HEK293 (cell line): ENCODE results near the gene SLFN11.
"Not testable (repeated sequence)": the region's sequence is repeated elsewhere in the genome, so short reads cannot be mapped to it uniquely, and the experiment has no call there.

Experiments
- CTCF ChIA-PET: fragments of 350-600 bp; formaldehyde crosslinking; extraction: SDS; loops from one replicate; lab custom pipeline; 2021; ENCODE audit warnings: antibody characterized with exemption; lab: Yijun Ruan, JAX
- POLR2A ChIA-PET: fragments of 300-600 bp; formaldehyde crosslinking; extraction: SDS; loops from one replicate; lab custom pipeline; 2020; ENCODE audit warnings: antibody characterized with exemption, inconsistent platforms; lab: Yijun Ruan, JAX
- H3K27ac ChIP-seq: fragments of 200-500 bp; sonication (Bioruptor generic); 2 replicates; pipeline ENCODE4 v1.5.1; 2014; ENCODE audit warnings: low read depth, low read length, control low read depth, inconsistent platforms; ENCODE audit errors: extremely low read depth
- H3K36me3 ChIP-seq, 2 experiments: fragments of 200-500 bp in 1 of 2; sonication (Bioruptor generic) in 1 of 2; 1 replicate in 1 of 2; 2 replicates in 1 of 2; pipeline ENCODE4 v1.5.1; 2014 to 2017; ENCODE audit warnings: inconsistent platforms in 2 of 2, low read length in 2 of 2; ENCODE audit not compliant: control insufficient read depth in 2 of 2, insufficient read depth in 1 of 2
- H3K4me1 ChIP-seq: fragments of 200-500 bp; sonication (Bioruptor generic); 2 replicates; pipeline ENCODE4 v1.5.1; 2014; ENCODE audit warnings: mild to moderate bottlenecking, low read length, inconsistent platforms; ENCODE audit not compliant: control insufficient read depth, insufficient read depth
- H3K4me3 ChIP-seq: 2 replicates; pipeline ENCODE4 v1.5.1; 2011; ENCODE audit warnings: low read depth, mild to moderate bottlenecking, control low read depth, low read length, moderate library complexity
- H3K9me3 ChIP-seq: fragments of 200-500 bp; sonication (Bioruptor generic); 2 replicates; pipeline ENCODE4 v1.5.1; 2014; ENCODE audit warnings: low read depth, low read length, inconsistent platforms; ENCODE audit not compliant: control insufficient read depth, insufficient read depth
- BCL11B ChIP-seq: fragments of 450-650 bp; formaldehyde crosslinking; IDR thresholded peaks from 2 replicates; pipeline ENCODE4 v1.5.1; 2016; ENCODE audit warnings: low read depth, missing biosample characterization, missing genetic modification characterization
- GFI1B ChIP-seq: fragments of 450-650 bp; formaldehyde crosslinking; IDR thresholded peaks from 2 replicates; pipeline ENCODE4 v1.5.1; 2016; ENCODE audit warnings: missing biosample characterization, missing genetic modification characterization
- HOXC10 ChIP-seq: sonication (generic); formaldehyde crosslinking; IDR thresholded peaks from 2 replicates; pipeline ENCODE4 v1.8.1; 2023; ENCODE audit warnings: mild to moderate bottlenecking, missing genetic modification reagents
- PRDM10 ChIP-seq: fragments of 450-650 bp; formaldehyde crosslinking; IDR thresholded peaks from 2 replicates; pipeline ENCODE4 v1.5.1; 2016; ENCODE audit warnings: missing biosample characterization, missing genetic modification characterization
- SETDB1 ChIP-seq: IDR thresholded peaks from one replicate; pipeline ENCODE4 v1.6.1; 2017; ENCODE audit warnings: mild to moderate bottlenecking, low read length, moderate library complexity, mixed read lengths; ENCODE audit not compliant: insufficient read length
- ZBTB8A ChIP-seq: fragments of 450-650 bp; formaldehyde crosslinking; IDR thresholded peaks from 2 replicates; pipeline ENCODE4 v1.5.1; 2016; ENCODE audit warnings: missing biosample characterization, missing genetic modification characterization
- ZNF639 ChIP-seq: fragments of 450-650 bp; formaldehyde crosslinking; IDR thresholded peaks from 2 replicates; pipeline ENCODE4 v1.5.1; 2016; ENCODE audit warnings: missing biosample characterization, missing genetic modification characterization

The SLFN11 gene

GRCh38 chr17:35337364-35337763, 36.1 kb downstream of the SLFN11 start:
- Histone ChIP-seq H3K36me3 (no peaks in the 10 kb centered on the region), H3K27ac (no peak overlapping the region), H3K4me1 (no peaks in the 10 kb centered on the region), H3K4me3 (no peak overlapping the region), H3K9me3 (no peaks in the 10 kb centered on the region)
- ChIA-PET CTCF (interaction anchor here (0.6 to 1.0 kb wide), 3 partner anchors 198 to 272 kb away, joined by 3 to 4 read pairs (median 3); no protein-coding TSS in a partner anchor), POLR2A (no interaction called here)
- TF ChIP-seq BCL11B, result no peak
- no peak for TF ChIP-seq ZNF639
- TF ChIP-seq PRDM10 (tag by site-specific recombination), result no peak
- TF ChIP-seq GFI1B, result no peak

- H3K27ac ChIP-seq, POLR2A ChIA-PET: not testable (repeated sequence)
Measured at GRCh38 chr17:35333578-35333977, 39.8 kb downstream of the SLFN11 start.

GRCh38 chr17:35322749-35323148, 50.7 kb downstream of the SLFN11 start:
- CTCF ChIA-PET, result interaction anchor here (1.0 to 6.2 kb wide), 2 partner anchors 10 to 211 kb away, joined by 3 to 27 read pairs; no protein-coding TSS in a partner anchor
- POLR2A ChIA-PET, result no interaction called here
- no peaks in the 10 kb centered on the region for H3K9me3 ChIP-seq

More at GRCh38 chr17:35333578-35333977, 39.8 kb downstream of the SLFN11 start:
- H3K36me3 ChIP-seq, H3K9me3 ChIP-seq, CTCF ChIA-PET, H3K4me3 ChIP-seq, H3K4me1 ChIP-seq: not testable (repeated sequence)

More at GRCh38 chr17:35322749-35323148, 50.7 kb downstream of the SLFN11 start:
- no peaks in the 10 kb centered on the region for H3K4me1 ChIP-seq
- TF ChIP-seq SETDB1 (peak; percentile 91), PRDM10 (tag by site-specific recombination) (no peak), ZBTB8A (tag by site-specific recombination) (no peak), HOXC10 (CRISPR knock-in tag) (no peak)
- no peak overlapping the region for H3K4me3 ChIP-seq
- H3K36me3 ChIP-seq, result no peaks in the 10 kb centered on the region
- H3K27ac ChIP-seq, result no peak overlapping the region
